HCT116 (cell line): ENCODE measurements around the gene RASGRF2.

Experiments used
- CEBPB ChIP-seq: IDR thresholded peaks from 2 replicates; pipeline ENCODE4 v1.6.1; 2012; ENCODE audit warnings: low read depth
- FOSL1 ChIP-seq: IDR thresholded peaks from 2 replicates; pipeline ENCODE4 v1.6.1; 2012; ENCODE audit warnings: low read depth
- POLR2AphosphoS5 ChIP-seq: IDR thresholded peaks from 2 replicates; pipeline ENCODE4 v1.6.1; 2011; ENCODE audit warnings: mild to moderate bottlenecking, low read depth, low read length, moderate library complexity
- RAD21 ChIP-seq: IDR thresholded peaks from 2 replicates; pipeline ENCODE4 v1.6.1; 2012; ENCODE audit warnings: low read depth, mild to moderate bottlenecking
- SIN3A ChIP-seq: IDR thresholded peaks from 2 replicates; pipeline ENCODE4 v1.6.1; 2012; ENCODE audit warnings: low read depth
- SRF ChIP-seq: IDR thresholded peaks from 2 replicates; pipeline ENCODE4 v1.6.1; 2012; ENCODE audit warnings: low read depth
- YY1 ChIP-seq: IDR thresholded peaks from 2 replicates; pipeline ENCODE4 v1.6.1; 2011; ENCODE audit warnings: low read length, low read depth, moderate library complexity, mild to moderate bottlenecking; ENCODE audit not compliant: insufficient replicate concordance; ENCODE audit errors: extremely low read depth
- ZNF274 ChIP-seq: fragments of 200-500 bp; sonication (Bioruptor generic); IDR thresholded peaks from 2 replicates; pipeline ENCODE4 v1.6.1; 2014; ENCODE audit warnings: mild to moderate bottlenecking, low read depth, low read length, inconsistent platforms
- TF ChIP-seq, protein P1 (sequence below), 3 experiments: fragments of 200-600 bp in 1 of 3; sonication (generic) in 1 of 3; IDR thresholded peaks in 2 of 3; conservative IDR thresholded peaks in 1 of 3; 2 replicates each; pipeline ENCODE4 v1.5.1; 2012 to 2017; ENCODE audit warnings: low read depth in 2 of 3, low read length in 2 of 3, antibody characterized with exemption in 1 of 3, borderline replicate concordance in 1 of 3, control low read depth in 1 of 3, mild to moderate bottlenecking in 1 of 3, mixed read lengths in 1 of 3, mixed run types in 1 of 3, moderate library complexity in 1 of 3; ENCODE audit not compliant: insufficient read depth in 1 of 3
- TF ChIP-seq, protein P2 (sequence below): IDR thresholded peaks from 2 replicates; pipeline ENCODE4 v1.6.1; 2012; ENCODE audit warnings: low read depth
- TF ChIP-seq, protein P3 (sequence below): IDR thresholded peaks from 2 replicates; pipeline ENCODE4 v1.6.1; 2012

DNA sequence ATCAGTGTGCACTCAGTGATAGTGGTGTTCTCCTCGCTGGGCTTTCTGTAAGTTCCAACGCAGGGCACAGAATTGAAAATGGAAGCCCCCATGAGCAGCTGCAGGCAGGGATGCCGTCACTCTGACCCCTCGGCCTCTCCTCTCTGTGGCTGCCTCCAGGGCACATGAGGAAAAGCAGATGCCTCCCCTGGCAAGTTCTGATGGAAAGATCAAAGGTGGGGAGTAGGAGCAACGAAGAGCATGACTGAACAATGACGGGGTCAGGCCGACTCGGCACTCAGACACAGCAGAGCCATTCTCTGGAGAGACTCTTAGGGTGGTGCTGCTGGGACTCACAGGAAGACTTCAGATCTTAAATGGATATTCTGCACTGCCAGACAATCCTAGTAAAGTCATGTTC lies 207.4 kb downstream of the RASGRF2 start:
- TF ChIP-seq SIN3A: no peak
- TF ChIP-seq CEBPB: no peak
- no peak for TF ChIP-seq RAD21
- no peak for TF ChIP-seq POLR2AphosphoS5
- TF ChIP-seq, protein P1, sequence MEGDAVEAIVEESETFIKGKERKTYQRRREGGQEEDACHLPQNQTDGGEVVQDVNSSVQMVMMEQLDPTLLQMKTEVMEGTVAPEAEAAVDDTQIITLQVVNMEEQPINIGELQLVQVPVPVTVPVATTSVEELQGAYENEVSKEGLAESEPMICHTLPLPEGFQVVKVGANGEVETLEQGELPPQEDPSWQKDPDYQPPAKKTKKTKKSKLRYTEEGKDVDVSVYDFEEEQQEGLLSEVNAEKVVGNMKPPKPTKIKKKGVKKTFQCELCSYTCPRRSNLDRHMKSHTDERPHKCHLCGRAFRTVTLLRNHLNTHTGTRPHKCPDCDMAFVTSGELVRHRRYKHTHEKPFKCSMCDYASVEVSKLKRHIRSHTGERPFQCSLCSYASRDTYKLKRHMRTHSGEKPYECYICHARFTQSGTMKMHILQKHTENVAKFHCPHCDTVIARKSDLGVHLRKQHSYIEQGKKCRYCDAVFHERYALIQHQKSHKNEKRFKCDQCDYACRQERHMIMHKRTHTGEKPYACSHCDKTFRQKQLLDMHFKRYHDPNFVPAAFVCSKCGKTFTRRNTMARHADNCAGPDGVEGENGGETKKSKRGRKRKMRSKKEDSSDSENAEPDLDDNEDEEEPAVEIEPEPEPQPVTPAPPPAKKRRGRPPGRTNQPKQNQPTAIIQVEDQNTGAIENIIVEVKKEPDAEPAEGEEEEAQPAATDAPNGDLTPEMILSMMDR (IDR thresholded peaks at IDR 0.05 in 2 of 3, conservative IDR thresholded peaks at IDR 0.05 in 1 of 3; ENCODE audit: borderline replicate concordance in 1 of 3, insufficient read depth in 1 of 3, low read depth in 2 of 3, low read length in 2 of 3): no peak
- no peak for TF ChIP-seq SRF
- TF ChIP-seq, protein P2, sequence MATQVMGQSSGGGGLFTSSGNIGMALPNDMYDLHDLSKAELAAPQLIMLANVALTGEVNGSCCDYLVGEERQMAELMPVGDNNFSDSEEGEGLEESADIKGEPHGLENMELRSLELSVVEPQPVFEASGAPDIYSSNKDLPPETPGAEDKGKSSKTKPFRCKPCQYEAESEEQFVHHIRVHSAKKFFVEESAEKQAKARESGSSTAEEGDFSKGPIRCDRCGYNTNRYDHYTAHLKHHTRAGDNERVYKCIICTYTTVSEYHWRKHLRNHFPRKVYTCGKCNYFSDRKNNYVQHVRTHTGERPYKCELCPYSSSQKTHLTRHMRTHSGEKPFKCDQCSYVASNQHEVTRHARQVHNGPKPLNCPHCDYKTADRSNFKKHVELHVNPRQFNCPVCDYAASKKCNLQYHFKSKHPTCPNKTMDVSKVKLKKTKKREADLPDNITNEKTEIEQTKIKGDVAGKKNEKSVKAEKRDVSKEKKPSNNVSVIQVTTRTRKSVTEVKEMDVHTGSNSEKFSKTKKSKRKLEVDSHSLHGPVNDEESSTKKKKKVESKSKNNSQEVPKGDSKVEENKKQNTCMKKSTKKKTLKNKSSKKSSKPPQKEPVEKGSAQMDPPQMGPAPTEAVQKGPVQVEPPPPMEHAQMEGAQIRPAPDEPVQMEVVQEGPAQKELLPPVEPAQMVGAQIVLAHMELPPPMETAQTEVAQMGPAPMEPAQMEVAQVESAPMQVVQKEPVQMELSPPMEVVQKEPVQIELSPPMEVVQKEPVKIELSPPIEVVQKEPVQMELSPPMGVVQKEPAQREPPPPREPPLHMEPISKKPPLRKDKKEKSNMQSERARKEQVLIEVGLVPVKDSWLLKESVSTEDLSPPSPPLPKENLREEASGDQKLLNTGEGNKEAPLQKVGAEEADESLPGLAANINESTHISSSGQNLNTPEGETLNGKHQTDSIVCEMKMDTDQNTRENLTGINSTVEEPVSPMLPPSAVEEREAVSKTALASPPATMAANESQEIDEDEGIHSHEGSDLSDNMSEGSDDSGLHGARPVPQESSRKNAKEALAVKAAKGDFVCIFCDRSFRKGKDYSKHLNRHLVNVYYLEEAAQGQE: no peak
- TF ChIP-seq ZNF274: no peak
- TF ChIP-seq FOSL1: no peak
- no peak for TF ChIP-seq YY1
- TF ChIP-seq, protein P3, sequence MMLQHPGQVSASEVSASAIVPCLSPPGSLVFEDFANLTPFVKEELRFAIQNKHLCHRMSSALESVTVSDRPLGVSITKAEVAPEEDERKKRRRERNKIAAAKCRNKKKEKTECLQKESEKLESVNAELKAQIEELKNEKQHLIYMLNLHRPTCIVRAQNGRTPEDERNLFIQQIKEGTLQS: no peak
